HG03039 (cell line): Measurements from ENCODE around the gene SDF2L1.

Source experiments
- ATAC-seq: cut with Tn5 transposase; IDR thresholded peaks from one replicate; pipeline ENCODE4 v1.9.1; 2021; ENCODE audit warnings: mild to moderate bottlenecking, moderate library complexity; ENCODE audit not compliant: unreplicated experiment

Gene SDF2L1

DNA sequence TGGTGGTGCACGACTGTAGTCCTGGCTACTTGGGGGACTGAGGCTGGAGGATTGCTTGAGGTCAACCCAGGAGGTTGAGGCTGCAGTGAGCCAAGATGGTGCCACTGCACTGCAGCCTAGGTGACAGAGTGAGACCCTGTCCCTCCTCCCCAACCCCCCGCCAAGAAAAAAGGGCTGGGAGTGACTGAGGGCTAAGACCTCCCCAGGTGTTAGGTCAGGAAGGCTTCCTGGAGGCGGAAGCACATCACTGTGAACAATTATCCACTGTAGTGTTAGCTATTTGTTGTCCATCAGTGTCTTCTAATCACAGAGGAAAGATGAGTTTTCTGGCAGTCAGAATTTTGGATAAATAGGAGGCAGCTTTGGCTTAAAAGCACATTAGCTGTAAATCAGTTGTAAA is 21.1 kb upstream of the SDF2L1 start:
- no peak for ATAC-seq

- no peak for ATAC-seq
Observed at GRCh38 chr22:21622011-21622918, 19.8 kb upstream of the SDF2L1 start.

- ATAC-seq, result no peak
Observed at GRCh38 chr22:21622919-21623647, 19.0 kb upstream of the SDF2L1 start.

DNA sequence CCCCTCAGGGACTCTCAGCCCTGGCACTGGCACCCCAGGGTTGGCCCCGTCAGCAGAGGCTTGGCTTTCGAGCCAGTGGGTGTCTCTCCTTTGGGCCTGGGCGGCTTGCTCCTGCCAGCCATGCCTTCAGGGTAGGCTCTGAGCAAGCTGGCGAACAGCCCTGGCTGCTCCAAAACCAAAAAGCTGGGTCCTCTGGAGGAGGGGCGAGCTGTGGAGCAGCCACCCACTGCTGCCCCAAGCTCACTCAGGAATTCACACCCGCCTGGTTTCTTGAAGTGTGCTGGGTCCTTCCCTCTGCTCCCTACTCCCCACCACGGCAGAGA is 18.5 kb upstream of the SDF2L1 start:
- ATAC-seq, result no peak

GRCh38 chr22:21624120-21624879 is 17.8 kb upstream of the SDF2L1 start:
- no peak for ATAC-seq

GRCh38 chr22:21624880-21625791 is 17.0 kb upstream of the SDF2L1 start:
- no peak for ATAC-seq

DNA sequence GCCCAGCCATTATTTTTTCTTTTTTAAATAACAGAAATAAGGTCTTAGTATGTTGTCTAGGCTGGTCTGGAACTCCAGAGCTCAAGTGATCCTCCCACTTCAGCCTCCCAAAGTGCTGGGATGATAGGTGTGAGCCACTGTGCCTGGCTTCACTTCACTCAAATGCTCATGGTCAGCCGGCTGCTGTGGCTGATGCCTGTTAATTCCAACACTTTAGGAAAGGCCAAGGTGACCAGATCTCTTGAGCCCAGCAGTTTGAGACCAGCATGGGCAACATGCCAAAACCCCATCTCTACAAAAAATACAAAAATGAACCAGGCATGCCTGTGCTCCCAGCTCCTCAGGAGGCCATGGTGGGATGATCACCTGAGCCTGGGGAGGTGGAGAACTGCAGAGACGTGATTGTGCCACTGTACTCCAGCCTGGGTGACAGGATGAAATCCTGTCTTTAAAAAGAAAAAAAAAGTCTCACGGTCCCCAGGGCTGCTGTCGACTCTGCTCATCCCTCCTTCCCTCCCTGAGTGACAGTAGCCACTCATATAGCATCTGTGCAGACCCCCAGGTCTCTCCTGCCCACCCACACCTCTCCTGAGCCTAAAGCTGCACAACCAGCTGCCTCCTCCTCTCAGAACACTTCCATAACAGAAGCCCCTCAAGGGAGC is 15.9 kb upstream of the SDF2L1 start:
- ATAC-seq, result no peak

DNA sequence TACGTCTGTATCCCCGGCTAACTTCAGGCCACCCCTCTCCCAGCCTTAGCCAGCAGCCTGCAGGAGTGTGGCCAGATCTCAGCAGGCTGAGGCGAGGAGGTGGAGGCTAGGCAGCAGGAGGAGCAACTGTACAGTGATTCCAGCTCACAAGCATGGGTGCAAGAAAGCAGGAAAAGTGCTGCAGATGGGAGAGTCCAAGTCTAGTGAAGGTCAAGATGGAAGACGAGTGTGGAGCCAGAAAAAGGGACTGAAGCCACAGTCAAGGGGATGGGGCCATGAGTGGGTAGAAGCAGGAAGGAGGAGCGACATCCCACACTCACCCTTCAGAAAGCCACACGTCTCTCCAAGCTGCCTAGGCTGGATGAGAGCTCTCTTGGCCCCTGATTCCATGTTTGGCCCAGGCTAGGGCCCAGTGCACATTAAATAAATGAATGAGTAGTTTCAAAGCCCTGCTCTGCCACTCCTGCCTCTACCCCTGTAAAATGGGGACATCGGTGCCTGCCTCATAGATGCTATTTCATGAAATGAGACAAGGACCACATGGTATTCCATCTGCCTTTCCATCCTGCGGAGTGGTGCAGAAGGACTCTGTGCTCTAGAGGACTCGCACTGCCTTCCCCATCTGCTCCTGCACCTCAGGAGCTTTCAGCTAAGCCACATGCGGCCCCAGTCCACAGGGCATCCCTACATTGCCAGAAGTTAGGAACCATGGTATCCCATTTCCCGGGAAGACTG is 15.2 kb upstream of the SDF2L1 start:
- ATAC-seq, result no peak

DNA sequence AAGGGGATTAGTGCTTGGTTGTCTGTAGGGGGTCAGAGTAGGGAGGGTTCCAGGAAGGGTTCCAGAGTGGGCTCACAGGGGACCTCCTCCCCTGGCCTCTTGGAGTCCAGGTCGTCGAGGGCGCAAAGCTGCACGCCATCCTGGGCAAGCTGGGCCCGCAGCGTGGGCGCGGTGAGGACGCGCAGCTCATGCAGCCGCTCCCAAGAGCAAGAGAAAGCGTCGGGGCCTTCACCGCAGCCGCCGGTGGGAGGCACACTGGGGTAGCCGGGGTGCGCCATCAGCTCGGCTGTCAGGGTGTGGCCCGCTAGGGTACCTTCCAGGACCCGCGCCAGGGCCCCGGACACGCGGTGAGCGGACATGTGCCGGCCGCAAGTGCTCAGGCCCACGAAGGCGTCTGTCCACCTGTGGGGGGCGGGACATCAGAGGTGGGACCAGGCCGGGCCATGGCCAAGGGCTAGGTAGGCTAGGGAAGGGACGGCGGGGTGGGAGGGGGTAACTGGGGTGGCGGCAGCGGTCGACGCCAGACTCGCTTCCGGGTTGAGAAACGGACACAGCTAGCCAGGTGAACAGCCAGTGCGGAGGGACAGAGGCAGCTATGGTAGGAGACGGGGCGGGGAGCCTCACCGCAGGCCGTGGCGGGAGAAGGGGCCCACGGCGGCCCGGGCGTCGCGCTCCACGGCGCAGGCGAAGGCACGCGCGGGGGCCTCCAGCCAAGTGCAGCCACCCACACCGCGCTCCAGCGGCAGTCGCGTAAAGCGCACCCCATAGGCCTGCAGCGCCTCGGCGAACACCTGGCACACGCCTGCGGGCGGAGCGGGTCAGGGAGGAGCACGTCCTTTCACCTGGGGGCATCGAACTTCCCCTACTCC is 13.5 kb upstream of the SDF2L1 start:
- ATAC-seq, result no peak

DNA sequence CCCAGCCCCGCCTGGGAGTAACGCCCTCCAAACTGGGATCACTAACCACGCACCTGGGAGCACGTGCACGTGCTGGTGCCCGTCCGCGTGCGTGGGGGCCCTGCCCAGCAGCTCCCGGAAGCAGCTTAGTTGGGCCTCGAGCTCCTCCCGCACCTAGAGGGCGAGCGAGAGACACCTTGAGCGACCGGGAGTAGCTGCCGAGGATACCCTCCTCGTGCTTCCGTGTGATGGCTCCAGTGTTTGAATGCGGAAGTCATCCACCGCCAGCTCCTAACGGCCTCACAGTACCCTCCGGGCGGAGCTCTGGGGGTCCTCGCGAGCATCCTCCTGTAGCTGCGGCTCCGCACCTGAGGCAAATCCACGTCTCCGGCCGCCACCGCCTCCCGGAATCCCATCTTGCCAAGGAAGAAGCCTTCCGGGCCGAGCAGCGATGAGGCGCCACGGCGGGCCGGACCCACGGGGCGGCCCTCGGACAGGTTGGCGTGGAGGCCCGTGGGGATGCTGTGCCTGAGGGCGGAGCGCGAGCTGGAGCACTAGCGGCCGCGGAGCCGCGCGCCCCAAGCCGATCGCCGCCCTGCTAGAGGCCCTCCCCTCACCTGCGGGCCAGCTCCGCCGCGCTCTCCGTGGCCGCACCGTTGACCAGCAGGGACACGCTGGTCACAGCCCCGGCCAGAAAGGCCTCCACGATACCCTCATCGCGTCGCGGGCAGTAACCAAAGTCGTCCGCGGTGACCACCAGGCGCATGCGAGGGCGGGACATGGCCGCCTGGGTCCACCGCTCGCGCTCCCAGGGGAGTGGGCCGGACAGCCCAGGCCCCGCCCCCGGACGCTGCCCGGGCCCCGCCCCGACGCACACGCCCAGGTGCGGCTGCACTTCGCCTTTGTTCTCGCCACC is 12.6 kb upstream of the SDF2L1 start, which contains the start of gene YDJC:
Gene YDJC, minus strand, starts transcription at position 768 of the 895 bp plus-strand sequence. Its CDS starts 8 bp downstream, at position 760.
- peak; percentile 62 for ATAC-seq

GRCh38 chr22:21631025-21631424 is 11.1 kb upstream of the SDF2L1 start:
- no peak for ATAC-seq

- ATAC-seq, result no peak
Observed at GRCh38 chr22:21632237-21632895, 9.7 kb upstream of the SDF2L1 start, which contains the start of gene CCDC116. TSS of gene CCDC116 (plus strand) at chr22:21632760. CDS start at chr22:21633182, 422 bp downstream.

DNA sequence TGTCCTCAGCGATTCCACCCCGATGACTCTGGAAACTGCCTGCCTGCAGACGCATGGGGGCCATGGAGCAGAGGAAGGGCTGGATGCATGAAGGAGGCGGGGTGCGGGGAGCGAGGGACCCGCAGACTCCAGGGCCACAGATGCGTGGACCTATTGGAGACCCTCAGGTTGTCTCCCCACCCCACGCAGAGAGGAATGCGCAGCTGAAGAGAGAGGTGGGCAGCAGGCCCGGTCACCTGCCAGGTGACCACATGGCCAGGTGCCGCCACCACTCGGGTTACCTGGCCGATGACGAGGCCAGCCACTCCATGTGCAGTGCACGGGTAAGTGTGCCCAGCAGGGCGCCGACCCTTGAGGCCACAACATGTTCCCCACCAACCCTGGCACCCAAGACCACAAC is 9.2 kb upstream of the SDF2L1 start:
- ATAC-seq, result no peak

DNA sequence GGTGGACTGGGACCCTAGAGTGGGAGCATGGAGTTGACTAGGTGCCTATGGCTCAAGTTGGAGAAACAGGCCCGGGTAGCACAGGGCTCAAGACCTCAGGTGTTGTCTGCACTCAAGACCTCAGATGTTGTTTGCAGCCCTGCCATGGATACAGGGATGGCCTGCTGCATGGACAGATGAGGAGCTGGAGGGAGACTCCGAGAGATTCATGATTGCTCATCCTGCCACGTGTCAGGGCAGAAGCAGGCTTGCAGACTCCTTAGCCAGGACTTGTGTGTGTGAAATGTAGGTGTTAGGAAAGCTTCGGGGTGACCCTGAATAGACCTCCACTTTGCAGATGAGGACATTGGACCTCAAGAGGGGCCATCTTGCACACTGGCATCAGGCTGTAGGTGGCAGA is 8.6 kb upstream of the SDF2L1 start:
- no peak for ATAC-seq

DNA sequence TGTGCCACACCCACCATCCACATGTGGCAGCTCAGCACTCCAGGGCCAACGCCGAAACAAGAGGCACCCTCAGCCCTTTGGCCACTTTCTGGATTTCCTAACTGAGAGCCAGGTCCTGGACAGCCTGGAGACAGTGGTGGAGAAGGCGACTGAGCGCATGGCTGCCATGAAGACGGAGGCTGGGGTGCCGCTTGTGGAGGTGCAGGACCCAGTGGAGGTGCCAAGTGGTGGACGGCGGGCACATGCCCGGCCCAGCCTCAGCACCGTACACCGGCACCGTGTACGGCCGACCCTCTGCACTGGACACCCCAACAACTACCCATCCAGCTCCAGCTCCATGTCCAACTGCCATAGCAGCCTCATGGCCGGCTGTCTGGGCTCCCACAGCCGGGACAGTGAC is 8.0 kb upstream of the SDF2L1 start:
- no peak for ATAC-seq

DNA sequence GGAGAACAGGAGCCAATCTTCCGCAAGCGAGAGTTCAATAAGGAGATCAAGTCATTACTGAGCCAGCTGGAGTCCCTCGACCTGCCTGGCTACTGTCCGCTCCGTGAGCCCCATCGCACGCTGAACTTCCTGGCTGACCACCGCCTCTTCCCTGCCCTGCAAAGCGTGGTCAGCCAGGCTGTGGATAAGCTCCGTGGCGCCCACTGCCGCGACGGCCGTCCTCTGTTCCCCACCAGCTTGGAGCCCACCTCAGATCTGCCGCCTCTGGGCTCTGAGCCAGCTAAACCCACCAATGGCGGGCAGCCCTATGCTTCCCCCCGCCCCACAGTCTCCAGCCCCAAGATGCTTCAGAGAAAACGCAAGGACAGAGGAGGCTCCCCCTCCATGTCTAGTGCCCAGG is 7.3 kb upstream of the SDF2L1 start:
- ATAC-seq, result no peak
